Endothelial cell of umbilical vein (primary cell): Measurements from ENCODE around the gene SPCS1.

Experiments used
- EZH2 ChIP-seq: IDR thresholded peaks from 2 replicates; pipeline ENCODE4 v1.6.1; 2012; ENCODE audit warnings: borderline replicate concordance, low read depth, mild to moderate bottlenecking, moderate library complexity, low read length, inconsistent platforms; ENCODE audit not compliant: severe bottlenecking
- JUN ChIP-seq: IDR thresholded peaks from 2 replicates; pipeline ENCODE4 v1.6.1; 2011; ENCODE audit warnings: borderline replicate concordance, low read depth; ENCODE audit not compliant: insufficient read length, insufficient read depth
- MAX ChIP-seq: IDR thresholded peaks from 2 replicates; pipeline ENCODE4 v1.6.1; 2011; ENCODE audit not compliant: insufficient read depth, insufficient read length
- POLR2A ChIP-seq: IDR thresholded peaks from 2 replicates; pipeline ENCODE4 v1.6.1; 2012; ENCODE audit warnings: low read depth, mild to moderate bottlenecking, control low read depth, low read length
- TF ChIP-seq, protein P1 (sequence below), 2 donors: IDR thresholded peaks; 1 replicate in 1 of 2; 2 replicates in 1 of 2; pipeline ENCODE4 v1.5.1; 2011; ENCODE audit warnings: low read length in 2 of 2, mild to moderate bottlenecking in 2 of 2, moderate library complexity in 2 of 2, control low read depth in 1 of 2, inconsistent platforms in 1 of 2, low read depth in 1 of 2; ENCODE audit not compliant: insufficient read depth in 1 of 2; ENCODE audit errors: extremely low read depth in 1 of 2

- TF ChIP-seq, protein P1, sequence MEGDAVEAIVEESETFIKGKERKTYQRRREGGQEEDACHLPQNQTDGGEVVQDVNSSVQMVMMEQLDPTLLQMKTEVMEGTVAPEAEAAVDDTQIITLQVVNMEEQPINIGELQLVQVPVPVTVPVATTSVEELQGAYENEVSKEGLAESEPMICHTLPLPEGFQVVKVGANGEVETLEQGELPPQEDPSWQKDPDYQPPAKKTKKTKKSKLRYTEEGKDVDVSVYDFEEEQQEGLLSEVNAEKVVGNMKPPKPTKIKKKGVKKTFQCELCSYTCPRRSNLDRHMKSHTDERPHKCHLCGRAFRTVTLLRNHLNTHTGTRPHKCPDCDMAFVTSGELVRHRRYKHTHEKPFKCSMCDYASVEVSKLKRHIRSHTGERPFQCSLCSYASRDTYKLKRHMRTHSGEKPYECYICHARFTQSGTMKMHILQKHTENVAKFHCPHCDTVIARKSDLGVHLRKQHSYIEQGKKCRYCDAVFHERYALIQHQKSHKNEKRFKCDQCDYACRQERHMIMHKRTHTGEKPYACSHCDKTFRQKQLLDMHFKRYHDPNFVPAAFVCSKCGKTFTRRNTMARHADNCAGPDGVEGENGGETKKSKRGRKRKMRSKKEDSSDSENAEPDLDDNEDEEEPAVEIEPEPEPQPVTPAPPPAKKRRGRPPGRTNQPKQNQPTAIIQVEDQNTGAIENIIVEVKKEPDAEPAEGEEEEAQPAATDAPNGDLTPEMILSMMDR (IDR thresholded peaks at IDR 0.05; ENCODE audit: extremely low read depth in 1 of 2, insufficient read depth in 1 of 2, low read depth in 1 of 2, low read length in 2 of 2): no peak
- TF ChIP-seq EZH2: no peak
- no peak for TF ChIP-seq MAX
- no peak for TF ChIP-seq POLR2A
- TF ChIP-seq JUN: no peak
Measured at GRCh38 chr3:52694528-52695189, 11.2 kb upstream of the SPCS1 start.
